Liver (tissue), 9 donors: Measurements from ENCODE around the gene CAP2. TPM values are rescaled to one million over a fixed set of nuclear protein-coding genes. Genes with fewer than 3 reads are reported as not detected.
A peak's percentile ranks its signal among the peaks of the same experiment; 100 is the strongest.

Experiments
- DNase-seq: peaks from one replicate; pipeline ENCODE4 v3.0.0-alpha.2; 2017; ENCODE audit warnings: low spot score
- H3K27ac ChIP-seq, 2 donors: one replicate each; pipeline ENCODE4 v1.7.0; 2013; ENCODE audit warnings: inconsistent platforms in 2 of 2, low read length in 2 of 2, control low read depth in 1 of 2, low read depth in 1 of 2, mild to moderate bottlenecking in 1 of 2
- H3K27me3 ChIP-seq, 4 donors: one replicate each; pipeline versions ENCODE4 v1.6.1 to v1.7.0; 2013; ENCODE audit warnings: low read length in 3 of 4, inconsistent platforms in 1 of 4, mild to moderate bottlenecking in 1 of 4, moderate library complexity in 1 of 4; ENCODE audit not compliant: control insufficient read depth in 4 of 4, insufficient read depth in 4 of 4
- H3K36me3 ChIP-seq, 4 donors: one replicate each; pipeline versions ENCODE4 v1.6.1 to v1.7.0; 2013; ENCODE audit warnings: low read length in 3 of 4, mild to moderate bottlenecking in 3 of 4, low read depth in 1 of 4, moderate library complexity in 1 of 4; ENCODE audit not compliant: control insufficient read depth in 4 of 4, insufficient read depth in 3 of 4
- H3K4me1 ChIP-seq, 4 donors: one replicate each; pipeline versions ENCODE4 v1.6.1 to v1.7.0; 2013; ENCODE audit warnings: low read length in 3 of 4, mild to moderate bottlenecking in 3 of 4, moderate library complexity in 1 of 4; ENCODE audit not compliant: control insufficient read depth in 4 of 4, insufficient read depth in 4 of 4
- H3K4me3 ChIP-seq, 3 donors: one replicate each; pipeline versions ENCODE4 v1.6.1 to v1.7.0; 2013; ENCODE audit warnings: low read length in 3 of 3, control low read depth in 1 of 3, low read depth in 1 of 3, mild to moderate bottlenecking in 1 of 3
- H3K9ac ChIP-seq, 2 donors: one replicate each; pipeline ENCODE4 v1.7.0; 2013; ENCODE audit warnings: low read length in 2 of 2, mild to moderate bottlenecking in 2 of 2, moderate library complexity in 2 of 2, control low read depth in 1 of 2, low read depth in 1 of 2
- H3K9me3 ChIP-seq, 4 donors: one replicate each; pipeline versions ENCODE4 v1.6.1 to v1.7.0; 2013; ENCODE audit warnings: low read length in 3 of 4; ENCODE audit not compliant: control insufficient read depth in 4 of 4
- ATF3 ChIP-seq: IDR thresholded peaks from 2 replicates; pipeline ENCODE4 v1.6.1; 2016; ENCODE audit warnings: antibody characterized with exemption
- EGR1 ChIP-seq, 2 donors: IDR thresholded peaks; 2 replicates each; pipeline ENCODE4 v1.6.1; 2016 to 2018; ENCODE audit warnings: antibody characterized with exemption in 2 of 2, low read depth in 2 of 2
- FOXA2 ChIP-seq: IDR thresholded peaks from 2 replicates; pipeline ENCODE4 v1.6.1; 2016; ENCODE audit warnings: antibody characterized with exemption
- HNF4A ChIP-seq, 2 donors: conservative IDR thresholded peaks; 2 replicates each; pipeline ENCODE4 v1.6.1; 2016; ENCODE audit warnings: antibody characterized with exemption in 2 of 2, mild to moderate bottlenecking in 2 of 2
- HNF4G ChIP-seq: IDR thresholded peaks from 2 replicates; pipeline ENCODE4 v1.6.1; 2016; ENCODE audit warnings: antibody characterized with exemption
- JUND ChIP-seq, 2 donors: IDR thresholded peaks; 2 replicates each; pipeline ENCODE4 v1.6.1; 2016; ENCODE audit warnings: antibody characterized with exemption in 2 of 2
- NR2F2 ChIP-seq: IDR thresholded peaks from 2 replicates; pipeline ENCODE4 v1.6.1; 2016; ENCODE audit warnings: antibody characterized with exemption
- RAD21 ChIP-seq, 2 donors: IDR thresholded peaks; 2 replicates each; pipeline ENCODE4 v1.6.1; 2016; ENCODE audit warnings: antibody characterized with exemption in 2 of 2, mild to moderate bottlenecking in 2 of 2
- REST ChIP-seq: IDR thresholded peaks from 2 replicates; pipeline ENCODE4 v1.6.1; 2016; ENCODE audit warnings: antibody characterized with exemption, mild to moderate bottlenecking
- RXRA ChIP-seq, 2 donors: IDR thresholded peaks; 2 replicates each; pipeline ENCODE4 v1.6.1; 2017 to 2018; ENCODE audit warnings: antibody characterized with exemption in 2 of 2, mild to moderate bottlenecking in 1 of 2
- SP1 ChIP-seq: IDR thresholded peaks from 2 replicates; pipeline ENCODE4 v1.6.1; 2018; ENCODE audit warnings: antibody characterized with exemption, mild to moderate bottlenecking
- TAF1 ChIP-seq: conservative IDR thresholded peaks from 2 replicates; pipeline ENCODE4 v1.6.1; 2016; ENCODE audit warnings: antibody characterized with exemption, mild to moderate bottlenecking
- YY1 ChIP-seq: IDR thresholded peaks from 2 replicates; pipeline ENCODE4 v1.6.1; 2016; ENCODE audit warnings: antibody characterized with exemption, mild to moderate bottlenecking
- ZBTB33 ChIP-seq: IDR thresholded peaks from 2 replicates; pipeline ENCODE4 v1.6.1; 2016; ENCODE audit warnings: antibody characterized with exemption
- whole genome bisulfite sequencing: extraction: QIAGEN DNeasy Blood & Tissue Kit; methylation state at CpG from one replicate; pipeline ENCODE4 v1.1.7; 2013; 5-methylcytosine and 5-hydroxymethylcytosine counted together
- polyA plus RNA-seq, 2 donors: library from polyadenylated mRNA; stranded (reverse) in 1 of 2; unstranded in 1 of 2; fragments of 200-250 nt in 1 of 2; fragments of >200 nt in 1 of 2; fragmentation: Nextera tagmentation in 1 of 2; extraction: Ambion mirVana in 1 of 2; gene quantifications; one replicate each; pipeline versions ENCODE4 v1.2.1 to v1.2.3, GENCODE V29; 2013 to 2015
- total RNA-seq, 2 donors: library from RNA; depleted of rRNA; stranded (reverse); fragments of >200 nt; gene quantifications; one replicate each; pipeline ENCODE4 v1.2.3, GENCODE V29; 2014
- TF ChIP-seq, protein P1 (sequence below): fragments of 150-350 bp; IDR thresholded peaks from 2 replicates; pipeline ENCODE4 v1.5.1; 2017; ENCODE audit warnings: improper control_type of control experiment, low read depth, low read length; ENCODE audit not compliant: missing input control
- donor health status: healthy.
- donor health status: healthy.
- donor health status: healthy.
- donor health status: healthy.
- donor health status: healthy.

The CAP2 gene
- total and polyA plus RNA-seq, 4 donors: 1.2 to 6.4 (median 2.5) TPM

GRCh38 chr6:17466707-17467106 is 73.3 kb downstream of the CAP2 start:
- Histone ChIP-seq H3K4me1 (no peaks in the 10 kb centered on the region), H3K9ac (no peak overlapping the region), H3K9me3 (no peaks in the 10 kb centered on the region), H3K36me3 (peaks cover 0 to 2% (median 0%) of the 10 kb centered on the region in 4 donors), H3K27ac (no peak overlapping the region), H3K27me3 (no peaks in the 10 kb centered on the region), H3K4me3 (no peak overlapping the region)
- DNase-seq: no peak
- WGBS: 90% methylated on average over 3 of the region's 3 CpGs
- TF ChIP-seq TAF1 (no peak), REST (no peak), ATF3 (peak; percentile 58), JUND (IDR thresholded peaks at IDR 0.05) (peak; percentile 20 to 42), NR2F2 (no peak), ZBTB33 (no peak), HNF4A (conservative IDR thresholded peaks at IDR 0.05) (no peak), SP1 (no peak), HNF4G (no peak), RXRA (IDR thresholded peaks at IDR 0.05) (no peak), EGR1 (IDR thresholded peaks at IDR 0.05; ENCODE audit: low read depth in 2 of 2) (no peak), YY1 (no peak), RAD21 (IDR thresholded peaks at IDR 0.05) (no peak), FOXA2 (no peak)
- TF ChIP-seq, protein P1, sequence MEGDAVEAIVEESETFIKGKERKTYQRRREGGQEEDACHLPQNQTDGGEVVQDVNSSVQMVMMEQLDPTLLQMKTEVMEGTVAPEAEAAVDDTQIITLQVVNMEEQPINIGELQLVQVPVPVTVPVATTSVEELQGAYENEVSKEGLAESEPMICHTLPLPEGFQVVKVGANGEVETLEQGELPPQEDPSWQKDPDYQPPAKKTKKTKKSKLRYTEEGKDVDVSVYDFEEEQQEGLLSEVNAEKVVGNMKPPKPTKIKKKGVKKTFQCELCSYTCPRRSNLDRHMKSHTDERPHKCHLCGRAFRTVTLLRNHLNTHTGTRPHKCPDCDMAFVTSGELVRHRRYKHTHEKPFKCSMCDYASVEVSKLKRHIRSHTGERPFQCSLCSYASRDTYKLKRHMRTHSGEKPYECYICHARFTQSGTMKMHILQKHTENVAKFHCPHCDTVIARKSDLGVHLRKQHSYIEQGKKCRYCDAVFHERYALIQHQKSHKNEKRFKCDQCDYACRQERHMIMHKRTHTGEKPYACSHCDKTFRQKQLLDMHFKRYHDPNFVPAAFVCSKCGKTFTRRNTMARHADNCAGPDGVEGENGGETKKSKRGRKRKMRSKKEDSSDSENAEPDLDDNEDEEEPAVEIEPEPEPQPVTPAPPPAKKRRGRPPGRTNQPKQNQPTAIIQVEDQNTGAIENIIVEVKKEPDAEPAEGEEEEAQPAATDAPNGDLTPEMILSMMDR: no peak

DNA sequence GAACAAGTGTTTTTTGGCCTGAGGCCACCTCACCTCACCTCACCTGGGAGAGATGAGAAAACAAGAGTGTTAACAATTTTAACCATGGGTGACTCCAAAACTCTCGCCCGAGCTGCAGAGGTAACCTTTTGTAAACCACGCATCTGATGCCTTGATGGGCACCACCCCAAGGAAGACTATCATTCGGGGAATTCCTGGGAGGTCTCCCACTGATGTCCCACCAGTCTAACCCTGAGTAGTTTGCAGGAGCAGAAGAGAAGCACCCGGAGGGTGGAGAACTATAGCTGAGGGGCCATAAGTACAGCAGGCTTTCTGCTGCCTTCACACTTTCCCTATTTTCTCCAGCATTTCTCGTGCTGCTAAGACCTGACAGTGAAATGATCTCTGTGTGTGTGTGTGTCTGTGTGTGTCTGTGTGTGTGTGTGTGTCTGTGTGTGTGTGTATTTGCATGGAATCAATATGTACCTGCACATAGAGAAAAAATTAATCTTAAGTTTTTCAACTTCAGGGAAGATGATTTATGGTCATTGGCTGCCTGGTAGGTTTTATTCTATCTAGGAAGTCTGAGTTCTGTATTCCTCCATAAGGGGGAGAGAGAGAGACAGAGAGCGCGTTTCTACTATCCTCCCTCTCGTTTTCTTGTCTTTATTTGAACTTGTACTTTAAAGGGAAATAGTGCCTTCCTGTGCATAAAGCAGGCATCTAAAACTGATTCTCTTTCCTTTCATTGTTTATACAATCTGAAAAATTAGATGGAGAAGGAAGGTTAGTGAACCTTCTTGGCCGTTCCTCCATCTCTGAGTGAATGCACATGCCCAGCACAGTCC is 75.8 kb downstream of the CAP2 start:
- Histone ChIP-seq H3K27me3 (no peaks in the 10 kb centered on the region), H3K9me3 (no peaks in the 10 kb centered on the region), H3K27ac (no peak overlapping the region), H3K36me3 (peaks cover 0 to 2% (median 0%) of the 10 kb centered on the region in 4 donors), H3K9ac (no peak overlapping the region), H3K4me1 (no peaks in the 10 kb centered on the region), H3K4me3 (no peak overlapping the region)
- peak; percentile 51 to 70 for TF ChIP-seq RAD21 (IDR thresholded peaks at IDR 0.05)
- TF ChIP-seq RXRA (IDR thresholded peaks at IDR 0.05): peak in 1 of 2 donors; percentile 33
- TF ChIP-seq SP1: no peak
- TF ChIP-seq, protein P1: peak; percentile 32
- no peak for DNase-seq
- 81% methylated on average over 10 of the region's 10 CpGs for WGBS
